ENCODE data around the gene DBNL.

DNA sequence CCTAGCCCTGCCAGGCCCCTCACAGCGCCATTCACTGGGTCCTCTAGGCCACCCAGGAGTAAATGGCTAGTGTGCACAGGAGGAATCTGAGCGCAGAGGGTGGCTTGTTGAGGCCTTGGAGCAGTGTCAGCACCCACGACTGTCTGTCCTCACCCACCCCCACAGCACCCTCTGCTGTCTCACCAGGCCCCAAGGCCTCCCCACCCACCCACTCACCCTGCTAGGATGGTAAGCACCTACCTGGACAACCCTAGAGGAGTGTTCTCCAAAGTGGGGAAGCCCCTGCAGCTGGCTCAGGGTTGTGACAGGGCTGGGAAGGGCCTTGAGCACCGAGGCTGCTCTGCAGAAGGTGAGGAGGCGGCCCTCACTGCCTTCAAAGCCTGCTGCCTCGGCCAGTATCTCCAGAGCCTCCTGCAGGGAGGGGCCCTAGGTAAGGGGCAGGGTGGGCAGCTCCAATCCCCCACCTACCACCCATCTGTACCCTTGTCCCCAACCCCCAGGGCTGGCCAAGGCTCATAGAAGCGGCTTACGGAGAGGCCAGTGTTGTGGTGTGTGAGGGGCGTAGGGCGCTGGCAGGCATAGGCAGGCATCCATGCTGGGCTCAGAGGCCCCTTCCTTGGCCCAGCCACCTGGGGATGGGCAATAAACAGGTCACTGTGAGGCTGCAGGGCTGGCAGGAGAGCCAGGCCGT lies 35.0 kb downstream of the DBNL start:
- TF ChIP-seq ARNTL (CRISPR knock-in tag; IDR thresholded peaks at IDR 0.05; ENCODE audit: borderline replicate concordance, low read depth) (no peak), ESRRG (CRISPR knock-in tag; IDR thresholded peaks at IDR 0.05) (no peak), TOX (CRISPR knock-in tag; IDR thresholded peaks at IDR 0.05; ENCODE audit: borderline replicate concordance) (no peak)
- TF ChIP-seq, protein P1, sequence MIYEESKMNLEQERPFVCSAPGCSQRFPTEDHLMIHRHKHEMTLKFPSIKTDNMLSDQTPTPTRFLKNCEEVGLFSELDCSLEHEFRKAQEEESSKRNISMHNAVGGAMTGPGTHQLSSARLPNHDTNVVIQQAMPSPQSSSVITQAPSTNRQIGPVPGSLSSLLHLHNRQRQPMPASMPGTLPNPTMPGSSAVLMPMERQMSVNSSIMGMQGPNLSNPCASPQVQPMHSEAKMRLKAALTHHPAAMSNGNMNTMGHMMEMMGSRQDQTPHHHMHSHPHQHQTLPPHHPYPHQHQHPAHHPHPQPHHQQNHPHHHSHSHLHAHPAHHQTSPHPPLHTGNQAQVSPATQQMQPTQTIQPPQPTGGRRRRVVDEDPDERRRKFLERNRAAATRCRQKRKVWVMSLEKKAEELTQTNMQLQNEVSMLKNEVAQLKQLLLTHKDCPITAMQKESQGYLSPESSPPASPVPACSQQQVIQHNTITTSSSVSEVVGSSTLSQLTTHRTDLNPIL (CRISPR knock-in tag; IDR thresholded peaks at IDR 0.05; ENCODE audit: low read depth) = no peak
